ENCODE results near the gene AAK1. TPM values are rescaled to one million over a fixed set of nuclear protein-coding genes. Genes with fewer than 3 reads are reported as not detected.

The AAK1 gene
- polyA plus RNA-seq, 1 of the 3 experiments (the other 2 are of a cell fraction) = 13.4 TPM

DNA sequence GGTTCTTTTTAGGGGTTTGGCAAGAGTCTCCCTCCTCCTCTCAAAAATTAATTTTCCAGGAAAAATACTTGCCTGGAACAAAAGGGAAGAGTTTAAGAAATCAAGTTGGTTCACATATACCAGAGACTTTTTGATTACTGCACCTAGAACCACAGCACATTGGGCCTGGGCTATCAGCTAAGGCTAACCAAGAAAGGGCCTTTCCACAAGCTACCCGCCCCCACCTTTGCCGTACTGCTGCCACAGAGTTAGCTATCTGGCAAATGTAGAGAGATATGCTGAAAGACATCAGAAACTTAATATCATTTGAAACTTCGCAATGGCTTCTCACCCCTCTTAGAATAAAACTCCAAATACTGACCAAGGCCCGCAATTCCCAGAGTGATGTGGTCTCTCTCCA lies 76.9 kb downstream of the AAK1 start:
- 93% methylated on average over 4 of the region's 4 CpGs for WGBS (ENCODE audit: low lambda C conversion rate)
- H3K4me1 ChIP-seq (ENCODE audit: control insufficient read depth in 1 of 2, insufficient read depth in 2 of 2, low read depth in 1 of 2, low read length in 1 of 2) = peaks cover 2 to 24% of the 10 kb centered on the region in 2 experiments; a peak in 2 of 4 replicates
- no peaks in the 10 kb centered on the region for H3K9me2 ChIP-seq
- no peak for TF ChIP-seq MXI1 (IDR thresholded peaks at IDR 0.05; ENCODE audit: low read depth, low read length)
- no peak for TF ChIP-seq TAF1 (IDR thresholded peaks at IDR 0.05; ENCODE audit: borderline replicate concordance, low read depth, low read length)
- TF ChIP-seq, protein P1, sequence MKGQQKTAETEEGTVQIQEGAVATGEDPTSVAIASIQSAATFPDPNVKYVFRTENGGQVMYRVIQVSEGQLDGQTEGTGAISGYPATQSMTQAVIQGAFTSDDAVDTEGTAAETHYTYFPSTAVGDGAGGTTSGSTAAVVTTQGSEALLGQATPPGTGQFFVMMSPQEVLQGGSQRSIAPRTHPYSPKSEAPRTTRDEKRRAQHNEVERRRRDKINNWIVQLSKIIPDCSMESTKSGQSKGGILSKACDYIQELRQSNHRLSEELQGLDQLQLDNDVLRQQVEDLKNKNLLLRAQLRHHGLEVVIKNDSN (IDR thresholded peaks at IDR 0.05; ENCODE audit: borderline replicate concordance, low read depth) = no peak
- no peak for TF ChIP-seq SIN3A (IDR thresholded peaks at IDR 0.05; ENCODE audit: borderline replicate concordance, low read depth, low read length)
- no peak for TF ChIP-seq EZH2phosphoT487 (IDR thresholded peaks at IDR 0.05; ENCODE audit: borderline replicate concordance, low read depth)
- TF ChIP-seq REST (IDR thresholded peaks at IDR 0.05; ENCODE audit: low read depth, low read length) = no peak
- TF ChIP-seq POLR2AphosphoS5 (IDR thresholded peaks at IDR 0.05; ENCODE audit: low read depth, low read length) = no peak
- TF ChIP-seq NFIC (IDR thresholded peaks at IDR 0.05; ENCODE audit: borderline replicate concordance) = no peak
- TF ChIP-seq TCF12 (IDR thresholded peaks at IDR 0.05) = no peak
- TF ChIP-seq IRF3 (IDR thresholded peaks at IDR 0.05; ENCODE audit: low read depth, low read length) = no peak
- TF ChIP-seq, protein P2, sequence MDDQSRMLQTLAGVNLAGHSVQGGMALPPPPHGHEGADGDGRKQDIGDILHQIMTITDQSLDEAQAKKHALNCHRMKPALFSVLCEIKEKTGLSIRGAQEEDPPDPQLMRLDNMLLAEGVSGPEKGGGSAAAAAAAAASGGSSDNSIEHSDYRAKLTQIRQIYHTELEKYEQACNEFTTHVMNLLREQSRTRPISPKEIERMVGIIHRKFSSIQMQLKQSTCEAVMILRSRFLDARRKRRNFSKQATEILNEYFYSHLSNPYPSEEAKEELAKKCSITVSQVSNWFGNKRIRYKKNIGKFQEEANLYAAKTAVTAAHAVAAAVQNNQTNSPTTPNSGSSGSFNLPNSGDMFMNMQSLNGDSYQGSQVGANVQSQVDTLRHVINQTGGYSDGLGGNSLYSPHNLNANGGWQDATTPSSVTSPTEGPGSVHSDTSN (IDR thresholded peaks at IDR 0.05) = no peak
- TF ChIP-seq FOXM1 (IDR thresholded peaks at IDR 0.05; ENCODE audit: low read depth) = no peak
- no peak for TF ChIP-seq JUND (IDR thresholded peaks at IDR 0.05)
- TF ChIP-seq SMC3 (IDR thresholded peaks at IDR 0.05; ENCODE audit: low read depth, low read length) = no peak
- TF ChIP-seq TEAD4 (IDR thresholded peaks at IDR 0.05; ENCODE audit: borderline replicate concordance, insufficient read depth) = no peak
- H3K9me3 ChIP-seq = no peaks in the 10 kb centered on the region
- H3K27me3 ChIP-seq (ENCODE audit: insufficient read depth) = no peaks in the 10 kb centered on the region
- H3K27ac ChIP-seq (ENCODE audit: low read depth in 2 of 2, low read length in 1 of 2) = peak overlapping the region in 1 of 2 experiments; percentile 8; a peak in 1 of 4 replicates
- peak overlapping the region; percentile 16; the same call in 1 of the 2 replicates for H3K4me2 ChIP-seq
- H3F3A ChIP-seq (replicated peaks; ENCODE audit: insufficient read depth) = peaks cover 31% of the 10 kb centered on the region
- H3K4me3 ChIP-seq (ENCODE audit: low read depth in 2 of 2, low read length in 1 of 2) = no peak overlapping the region
- peaks cover 75% of the 10 kb centered on the region for H4K20me1 ChIP-seq (ENCODE audit: insufficient read depth)
- peaks cover 0 to 3% of the 10 kb centered on the region in 2 experiments for H3K36me3 ChIP-seq (replicated peaks in 1 of 2; ENCODE audit: control insufficient read depth in 1 of 2, insufficient read depth in 2 of 2, low read length in 1 of 2)
- H3K9ac ChIP-seq = no peak overlapping the region
- no peak overlapping the region for H2AFZ ChIP-seq (ENCODE audit: low read depth)
- peaks cover 88% of the 10 kb centered on the region for H3K79me2 ChIP-seq (ENCODE audit: insufficient read depth)
- POLR2A ChIA-PET = no interaction called here
- no peak for DNase-seq
- CTCF ChIA-PET = interaction anchor here (1.3 to 9.4 kb wide), 5 partner anchors 12 to 158 kb away, joined by 6 to 53 read pairs (median 14); no protein-coding TSS in a partner anchor
